SJSA1 (cell line): ENCODE measurements around the gene SLC26A1. TPM values are rescaled to one million over a fixed set of nuclear protein-coding genes. Genes with fewer than 3 reads are reported as not detected.
"Not testable (repeated sequence)": the region's sequence is repeated elsewhere in the genome, so short reads cannot be mapped to it uniquely, and the experiment has no call there.

Experiments used
- DNase-seq, 2 experiments: peaks; one replicate each; pipeline ENCODE4 v3.0.0-alpha.2; 2015 to 2020; ENCODE audit warnings: low spot score in 2 of 2, low read depth in 1 of 2
- H3K27ac ChIP-seq: fragments of 250-450 bp; sonication (Bioruptor Pico); 2 replicates; pipeline ENCODE4 v1.5.1; 2020; ENCODE audit warnings: mild to moderate bottlenecking, moderate library complexity
- H3K27me3 ChIP-seq: fragments of 250-450 bp; sonication (Bioruptor Pico); replicated peaks from 2 replicates; pipeline ENCODE4 v1.5.1; 2020; ENCODE audit warnings: mild to moderate bottlenecking, moderate library complexity
- H3K36me3 ChIP-seq: fragments of 250-450 bp; sonication (Bioruptor Pico); 2 replicates; pipeline ENCODE4 v1.5.1; 2020; ENCODE audit warnings: mild to moderate bottlenecking
- H3K4me1 ChIP-seq: fragments of 250-450 bp; sonication (Bioruptor Pico); replicated peaks from 2 replicates; pipeline ENCODE4 v1.6.1; 2021; ENCODE audit warnings: mild to moderate bottlenecking
- H3K4me3 ChIP-seq: fragments of 250-450 bp; sonication (Bioruptor Pico); 2 replicates; pipeline ENCODE4 v1.5.1; 2020; ENCODE audit warnings: mild to moderate bottlenecking
- H3K9me3 ChIP-seq: fragments of 250-450 bp; sonication (Bioruptor Pico); replicated peaks from 2 replicates; pipeline ENCODE4 v1.5.1; 2020; ENCODE audit warnings: mild to moderate bottlenecking
- total RNA-seq: library from RNA; depleted of rRNA; stranded (reverse); fragments of >200 nt; shearing (Covaris generic); gene quantifications from 2 replicates; pipeline ENCODE4 v1.2.3, GENCODE V29; 2014

The SLC26A1 gene
- total RNA-seq, 1 experiment from 2014 or later, result not detected

GRCh38 chr4:984336-985054 is 8.7 kb downstream of the SLC26A1 start:
- Histone ChIP-seq H3K9me3 (no peaks in the 10 kb centered on the region), H3K4me1 (no peaks in the 10 kb centered on the region), H3K27me3 (no peaks in the 10 kb centered on the region), H3K27ac (no peak overlapping the region), H3K36me3 (no peaks in the 10 kb centered on the region), H3K4me3 (no peak overlapping the region)
- no peak for DNase-seq

DNA sequence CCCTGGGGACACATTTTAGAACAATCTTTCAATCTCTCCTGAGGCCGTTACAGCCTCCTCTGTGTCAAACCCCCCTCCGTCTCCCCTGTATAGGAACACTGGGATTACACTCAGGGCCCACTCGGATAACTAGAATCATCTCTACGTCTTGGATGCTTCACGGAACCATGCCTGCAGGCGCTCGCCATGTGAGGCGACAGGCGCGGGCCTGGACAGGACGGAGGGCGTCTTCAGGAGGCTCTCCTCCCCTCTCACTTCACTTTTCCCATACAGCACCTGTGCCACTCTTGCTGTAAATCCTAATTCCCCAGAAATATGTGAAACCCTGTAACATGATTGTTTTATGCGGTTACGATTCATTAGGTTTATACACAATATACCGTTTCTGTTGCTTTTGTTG is 10.4 kb downstream of the SLC26A1 start:
- DNase-seq, result no peak
- Histone ChIP-seq H3K27me3 (no peaks in the 10 kb centered on the region), H3K36me3 (no peaks in the 10 kb centered on the region), H3K4me3 (no peak overlapping the region), H3K27ac (no peak overlapping the region), H3K4me1 (no peaks in the 10 kb centered on the region), H3K9me3 (no peaks in the 10 kb centered on the region)

DNA sequence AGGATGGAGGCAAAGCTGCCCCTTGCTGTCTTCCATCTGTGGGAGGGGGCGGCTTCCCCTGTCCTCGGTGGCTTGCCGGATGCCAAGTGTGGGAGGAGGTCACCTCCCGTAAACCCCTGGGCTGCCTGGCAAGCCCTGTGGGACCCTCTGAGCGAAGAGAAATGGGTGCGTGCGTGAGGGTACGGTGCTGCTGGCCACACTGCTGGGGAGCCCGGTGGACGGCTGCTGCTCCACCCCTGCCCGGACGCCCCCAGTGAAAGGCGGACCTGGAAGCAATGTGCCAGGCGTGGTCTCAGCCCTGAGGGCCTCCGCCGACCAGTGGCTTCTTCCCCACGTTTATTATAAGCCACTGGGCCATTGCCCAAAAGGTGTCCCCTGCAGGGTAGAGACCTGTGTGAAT is 10.9 kb downstream of the SLC26A1 start:
- H3K9me3 ChIP-seq, result no peaks in the 10 kb centered on the region
- no peaks in the 10 kb centered on the region for H3K4me1 ChIP-seq
- no peaks in the 10 kb centered on the region for H3K36me3 ChIP-seq
- no peak for DNase-seq
- H3K4me3 ChIP-seq, result no peak overlapping the region
- H3K27ac ChIP-seq, result no peak overlapping the region
- H3K27me3 ChIP-seq, result no peaks in the 10 kb centered on the region

DNA sequence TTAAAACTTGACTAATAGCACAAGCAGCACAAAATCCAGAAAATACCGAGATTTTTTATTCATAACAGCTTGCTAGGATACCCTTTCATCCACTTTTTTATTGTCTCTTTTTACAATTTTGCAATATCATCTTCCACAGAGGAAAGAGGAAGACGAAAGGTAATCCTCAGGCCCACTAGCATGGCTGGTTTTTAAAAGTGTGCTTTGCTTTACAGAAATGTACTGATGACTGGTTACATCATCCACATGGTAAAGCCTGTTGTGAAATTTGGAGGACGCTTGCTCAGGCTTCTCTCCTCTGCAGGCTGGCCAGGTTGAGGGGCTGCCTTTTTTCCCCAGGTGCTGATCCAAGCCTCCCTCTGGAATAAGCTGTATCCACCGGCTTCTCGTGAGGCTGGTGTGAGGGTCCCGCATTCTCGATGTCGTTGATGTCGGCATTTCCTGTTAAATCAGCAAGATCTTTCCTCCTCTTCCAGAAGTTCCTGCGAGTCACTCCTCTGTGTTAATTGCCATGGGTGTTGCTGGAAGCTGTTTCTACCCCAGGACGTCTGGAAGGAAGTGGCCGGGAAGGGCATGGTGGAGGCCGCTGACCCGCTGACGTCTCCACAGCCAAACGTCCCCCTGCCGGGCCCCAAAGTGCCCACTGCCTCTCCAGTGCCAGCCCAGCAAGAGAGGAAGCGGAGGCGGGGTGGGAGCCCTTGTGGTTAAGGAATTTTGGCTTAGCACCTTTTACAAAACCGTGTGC is 14.1 kb downstream of the SLC26A1 start:
- Histone ChIP-seq H3K4me3 (no peak overlapping the region), H3K36me3 (no peaks in the 10 kb centered on the region), H3K27ac (no peak overlapping the region), H3K27me3 (no peaks in the 10 kb centered on the region), H3K4me1 (no peaks in the 10 kb centered on the region), H3K9me3 (no peaks in the 10 kb centered on the region)
- no peak for DNase-seq

GRCh38 chr4:976016-976415 is 17.2 kb downstream of the SLC26A1 start:
- not testable (repeated sequence) for H3K27me3 ChIP-seq, H3K9me3 ChIP-seq, DNase-seq, H3K36me3 ChIP-seq, H3K4me3 ChIP-seq, H3K27ac ChIP-seq
- peaks cover 11% of the 10 kb centered on the region for H3K4me1 ChIP-seq

DNA sequence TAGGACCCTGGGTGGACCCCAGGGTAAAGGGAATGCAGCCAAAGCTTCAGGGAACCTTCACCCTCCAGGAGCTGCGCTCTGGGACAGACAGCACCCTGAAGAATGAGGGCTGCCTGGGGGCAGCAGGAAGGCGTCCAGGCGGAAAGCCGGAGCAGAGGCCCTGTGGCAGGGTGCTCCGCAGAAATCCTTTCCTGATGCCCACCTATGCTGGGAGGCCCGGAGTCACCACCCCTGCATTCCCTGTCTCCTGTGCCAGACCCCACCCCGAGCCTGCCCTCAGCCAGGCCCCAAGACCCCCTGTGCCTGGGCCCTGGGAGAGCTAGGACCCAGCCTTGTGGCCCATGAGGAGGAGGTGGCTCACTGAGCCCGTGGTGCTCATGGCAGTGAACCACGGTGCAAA is 18.5 kb downstream of the SLC26A1 start:
- Histone ChIP-seq H3K36me3 (no peaks in the 10 kb centered on the region), H3K27me3 (no peaks in the 10 kb centered on the region), H3K4me3 (no peak overlapping the region), H3K27ac (no peak overlapping the region), H3K4me1 (peaks cover 11% of the 10 kb centered on the region), H3K9me3 (no peaks in the 10 kb centered on the region)
- DNase-seq, result no peak

GRCh38 chr4:973431-974397 is 19.5 kb downstream of the SLC26A1 start, which contains the start of gene DGKQ:
Gene DGKQ (minus strand): TSS chr4:973569. CDS start chr4:973482, 87 bp downstream.
- Histone ChIP-seq H3K9me3 (no peaks in the 10 kb centered on the region), H3K4me1 (peaks cover 11% of the 10 kb centered on the region), H3K27me3 (no peaks in the 10 kb centered on the region), H3K36me3 (no peaks in the 10 kb centered on the region), H3K4me3 (peak within 1 kb of the TSS; percentile 60), H3K27ac (no peak within 1 kb of the TSS)
- peak in 1 of 2 experiments; percentile 65 for DNase-seq

DNA sequence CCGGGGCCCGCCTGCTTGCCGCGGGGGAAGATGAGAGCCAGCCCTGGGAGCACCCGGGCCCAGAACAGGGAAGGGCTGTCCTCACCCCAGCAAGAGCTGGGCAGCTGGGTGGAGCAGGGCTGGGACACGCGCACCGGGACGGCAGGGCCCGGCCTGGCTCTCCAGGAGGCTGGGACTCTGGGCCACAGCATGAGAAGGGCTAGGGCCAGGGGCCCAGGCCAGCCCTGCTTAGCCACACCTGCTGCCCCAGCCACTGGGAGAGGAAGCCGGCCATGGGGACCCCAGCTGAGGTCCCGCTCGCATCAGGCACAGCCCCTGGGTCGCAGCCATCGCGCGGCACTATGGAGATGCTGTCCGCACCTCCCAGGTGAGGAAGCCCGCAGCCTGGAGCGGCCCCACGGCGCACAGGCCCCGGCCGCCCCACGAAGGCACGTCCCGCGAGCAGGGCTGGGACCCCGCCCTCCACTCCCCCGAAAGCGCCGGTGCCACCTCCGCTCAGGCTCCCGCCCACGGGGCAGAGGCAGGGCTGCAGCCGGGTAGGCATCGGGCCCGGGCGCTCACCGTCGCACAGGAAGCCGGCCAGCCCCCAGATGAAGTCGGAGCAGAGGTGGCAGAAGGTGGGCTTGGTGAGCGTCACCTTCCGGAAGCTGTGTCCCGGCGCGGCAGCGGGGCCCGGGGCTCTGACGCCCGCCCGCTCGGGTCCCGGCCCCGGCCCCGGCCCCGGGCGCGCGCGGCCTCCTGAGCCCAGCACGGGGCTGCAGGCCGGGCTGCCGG is 20.4 kb downstream of the SLC26A1 start:
- peaks cover 11% of the 10 kb centered on the region for H3K4me1 ChIP-seq
- H3K27me3 ChIP-seq, result no peaks in the 10 kb centered on the region
- peak overlapping the region; percentile 60 for H3K4me3 ChIP-seq
- H3K36me3 ChIP-seq, result no peaks in the 10 kb centered on the region
- H3K27ac ChIP-seq, result no peak overlapping the region
- DNase-seq, result peak in 1 of 2 experiments; percentile 14
- H3K9me3 ChIP-seq, result no peaks in the 10 kb centered on the region

GRCh38 chr4:971666-972500 is 21.3 kb downstream of the SLC26A1 start:
- peaks cover 11% of the 10 kb centered on the region for H3K4me1 ChIP-seq
- no peak for DNase-seq
- H3K27ac ChIP-seq, result no peak overlapping the region
- no peaks in the 10 kb centered on the region for H3K9me3 ChIP-seq
- no peaks in the 10 kb centered on the region for H3K27me3 ChIP-seq
- no peaks in the 10 kb centered on the region for H3K36me3 ChIP-seq
- peak overlapping the region; percentile 60; the same call in 1 of the 2 replicates for H3K4me3 ChIP-seq

DNA sequence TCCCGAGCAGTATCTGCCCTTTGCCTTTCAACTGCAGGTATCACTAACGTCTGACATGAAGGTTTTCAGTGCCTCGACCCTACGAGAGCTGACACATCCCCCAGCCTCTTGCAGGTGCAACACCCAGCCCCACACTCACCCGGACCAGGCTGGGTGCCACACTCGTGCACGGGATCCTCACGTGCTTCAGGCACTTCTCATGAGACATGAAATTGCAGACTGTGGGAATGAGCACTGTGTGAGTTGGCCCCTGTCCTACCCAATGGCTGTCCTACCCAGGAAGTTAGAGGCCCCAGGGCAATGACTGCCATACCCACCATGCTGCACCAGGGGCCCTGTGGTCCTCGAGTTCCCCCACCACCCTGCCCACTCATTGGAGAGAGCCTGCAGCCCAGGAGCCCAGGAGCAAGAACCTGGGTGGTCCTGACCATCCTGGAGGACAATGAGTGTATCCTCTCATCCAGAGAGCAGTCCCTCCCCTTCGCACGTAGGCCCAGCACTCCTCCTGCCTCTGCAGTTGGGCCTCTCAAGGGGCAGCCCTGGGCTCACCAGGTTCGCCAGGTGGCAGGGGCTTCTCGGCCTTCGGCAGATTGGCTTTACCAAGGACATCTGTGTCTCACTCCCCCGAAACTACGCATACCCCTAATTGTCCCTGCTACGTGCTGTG is 22.2 kb downstream of the SLC26A1 start:
- Histone ChIP-seq H3K9me3 (no peaks in the 10 kb centered on the region), H3K4me1 (peaks cover 11% of the 10 kb centered on the region), H3K4me3 (no peak overlapping the region), H3K36me3 (no peaks in the 10 kb centered on the region), H3K27me3 (no peaks in the 10 kb centered on the region), H3K27ac (no peak overlapping the region)
- DNase-seq, result no peak

GRCh38 chr4:970046-970745 is 23.0 kb downstream of the SLC26A1 start:
- Histone ChIP-seq H3K4me1 (peaks cover 11% of the 10 kb centered on the region), H3K9me3 (no peaks in the 10 kb centered on the region), H3K27me3 (no peaks in the 10 kb centered on the region), H3K4me3 (no peak overlapping the region), H3K27ac (no peak overlapping the region), H3K36me3 (no peaks in the 10 kb centered on the region)
- no peak for DNase-seq
